ENCODE measurements around the gene CDKL4. TPM values are rescaled to one million over a fixed set of nuclear protein-coding genes. Genes with fewer than 3 reads are reported as not detected.
"Not testable (repeated sequence)": the region's sequence is repeated elsewhere in the genome, so short reads cannot be mapped to it uniquely, and the experiment has no call there.

CDKL4 gene
- polyA plus RNA-seq, 1 donor = 0.10 TPM

DNA sequence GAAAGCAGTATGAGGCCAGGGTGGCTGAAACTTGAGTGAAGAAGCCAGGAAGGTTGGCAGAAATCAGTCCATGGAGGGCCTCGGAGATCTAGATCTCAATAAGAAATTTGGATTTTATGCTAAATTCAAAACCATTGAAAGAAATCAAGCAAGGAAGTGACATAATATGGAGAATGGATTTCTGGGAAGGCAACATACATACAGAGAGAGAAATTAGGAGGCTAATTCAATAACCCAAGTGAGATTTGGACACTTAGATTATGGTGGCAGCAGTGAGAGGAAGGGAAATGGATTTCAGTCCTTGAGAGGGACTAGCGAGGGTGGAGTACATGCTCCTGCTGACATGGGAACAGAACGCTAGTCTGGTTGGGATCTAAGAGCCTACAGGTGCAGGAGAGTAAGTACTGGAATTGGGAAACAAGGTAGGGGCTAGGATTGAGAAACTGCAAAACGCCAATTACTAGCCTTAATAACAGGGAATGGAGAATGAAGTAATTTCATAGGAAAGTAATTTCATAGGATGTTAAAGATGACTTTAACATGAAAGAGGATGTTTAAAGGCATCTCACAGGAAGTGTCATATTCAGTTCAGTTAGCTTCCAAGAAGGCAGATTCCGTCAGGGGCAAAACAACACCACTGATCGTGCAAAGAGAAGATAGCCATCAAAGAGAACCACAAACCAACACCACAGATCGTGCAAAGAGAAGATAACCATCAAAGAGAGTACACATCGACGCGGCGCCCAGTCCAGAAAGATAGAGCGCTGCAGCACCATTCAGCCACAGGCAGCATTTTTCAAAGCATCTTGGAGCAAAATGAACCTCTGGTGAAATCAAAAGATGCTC lies 27.2 kb downstream of the CDKL4 start:
- 71% methylated on average over 1 of the region's 12 CpGs for WGBS (ENCODE audit: insufficient coverage, low lambda C conversion rate)
- H3K27ac ChIP-seq (ENCODE audit: low read length) = no peak overlapping the region

DNA sequence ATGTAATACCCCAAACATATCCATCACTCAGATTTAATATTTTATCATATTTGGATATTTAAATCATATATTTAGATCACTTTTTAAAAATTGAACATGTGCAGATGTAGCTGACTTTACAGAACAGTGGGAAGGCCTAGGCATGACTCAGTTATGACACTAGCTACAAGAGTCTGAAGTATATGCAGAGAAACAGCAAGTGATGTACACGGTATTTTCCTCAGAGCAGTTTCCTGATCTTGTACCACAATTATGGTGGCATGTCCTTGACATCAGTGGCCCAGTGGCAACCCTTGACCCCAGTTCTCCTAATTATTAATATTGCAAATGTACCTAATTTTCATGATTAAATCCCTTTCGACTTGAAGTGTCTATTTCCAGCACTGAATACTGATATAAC lies 28.2 kb downstream of the CDKL4 start:
- WGBS (ENCODE audit: insufficient coverage, low lambda C conversion rate) = 100% methylated on average over 1 of the region's 2 CpGs
- H3K27ac ChIP-seq (ENCODE audit: low read length) = no peak overlapping the region
- H3K36me3 ChIP-seq (ENCODE audit: control insufficient read depth, insufficient read depth, low read length) = no peaks in the 10 kb centered on the region
- DNase-seq = no peak
- no peaks in the 10 kb centered on the region for H3K27me3 ChIP-seq (ENCODE audit: control insufficient read depth, insufficient read depth, low read length)
- H3K4me1 ChIP-seq (ENCODE audit: control insufficient read depth, insufficient read depth, low read length) = no peaks in the 10 kb centered on the region
- H3K9me3 ChIP-seq (ENCODE audit: control insufficient read depth, low read depth, low read length) = no peaks in the 10 kb centered on the region
- no peak overlapping the region for H3K4me3 ChIP-seq (ENCODE audit: low read length)

More for the DNA sequence above, 27.2 kb downstream of the CDKL4 start:
- no peak for DNase-seq
- no peaks in the 10 kb centered on the region for H3K36me3 ChIP-seq (ENCODE audit: control insufficient read depth, insufficient read depth, low read length)
- H3K9me3 ChIP-seq (ENCODE audit: control insufficient read depth, low read depth, low read length) = no peaks in the 10 kb centered on the region
- no peaks in the 10 kb centered on the region for H3K4me1 ChIP-seq (ENCODE audit: control insufficient read depth, insufficient read depth, low read length)
- no peaks in the 10 kb centered on the region for H3K27me3 ChIP-seq (ENCODE audit: control insufficient read depth, insufficient read depth, low read length)
- H3K4me3 ChIP-seq (ENCODE audit: low read length) = no peak overlapping the region

GRCh38 chr2:39213015-39213414 lies 30.8 kb downstream of the CDKL4 start:
- 90% methylated on average over 1 of the region's 1 CpG for WGBS (ENCODE audit: insufficient coverage, low lambda C conversion rate)
- Histone ChIP-seq H3K27ac (ENCODE audit: low read length) (no peak overlapping the region), H3K9me3 (ENCODE audit: control insufficient read depth, low read depth, low read length) (no peaks in the 10 kb centered on the region), H3K4me3 (ENCODE audit: low read length) (no peak overlapping the region), H3K4me1 (ENCODE audit: control insufficient read depth, insufficient read depth, low read length) (no peaks in the 10 kb centered on the region), H3K36me3 (ENCODE audit: control insufficient read depth, insufficient read depth, low read length) (no peaks in the 10 kb centered on the region), H3K27me3 (ENCODE audit: control insufficient read depth, insufficient read depth, low read length) (no peaks in the 10 kb centered on the region)
- no peak for DNase-seq

GRCh38 chr2:39210846-39211245 lies 32.9 kb downstream of the CDKL4 start:
- no CpG with 5 or more reads among the region's 1 CpG for WGBS (ENCODE audit: insufficient coverage, low lambda C conversion rate)
- no peak overlapping the region for H3K27ac ChIP-seq (ENCODE audit: low read length)
- no peaks in the 10 kb centered on the region for H3K27me3 ChIP-seq (ENCODE audit: control insufficient read depth, insufficient read depth, low read length)
- H3K36me3 ChIP-seq (ENCODE audit: control insufficient read depth, insufficient read depth, low read length) = no peaks in the 10 kb centered on the region
- DNase-seq = no peak
- H3K4me1 ChIP-seq (ENCODE audit: control insufficient read depth, insufficient read depth, low read length) = no peaks in the 10 kb centered on the region
- no peaks in the 10 kb centered on the region for H3K9me3 ChIP-seq (ENCODE audit: control insufficient read depth, low read depth, low read length)
- no peak overlapping the region for H3K4me3 ChIP-seq (ENCODE audit: low read length)

DNA sequence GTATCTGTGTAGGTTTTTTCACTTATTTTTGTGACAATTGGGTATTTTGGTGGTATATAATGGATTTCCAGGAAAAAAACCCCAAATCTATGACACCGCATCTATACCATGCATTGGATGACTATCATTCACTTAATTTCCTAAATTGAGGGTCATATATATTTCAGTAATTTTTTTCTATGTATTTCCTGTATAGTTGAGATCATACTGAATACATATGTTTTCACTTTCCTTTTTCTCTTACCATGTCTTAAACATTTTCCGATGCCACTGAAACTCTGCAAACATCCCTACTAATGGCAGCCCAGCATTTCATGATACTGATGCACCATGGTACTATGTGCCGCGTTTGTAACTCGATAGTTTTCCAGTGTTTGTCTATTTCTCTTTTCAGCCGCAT lies 40.4 kb downstream of the CDKL4 start:
- Histone ChIP-seq H3K4me1 (ENCODE audit: control insufficient read depth, insufficient read depth, low read length) (no peaks in the 10 kb centered on the region), H3K27me3 (ENCODE audit: control insufficient read depth, insufficient read depth, low read length) (no peaks in the 10 kb centered on the region), H3K27ac (ENCODE audit: low read length) (no peak overlapping the region), H3K36me3 (ENCODE audit: control insufficient read depth, insufficient read depth, low read length) (no peaks in the 10 kb centered on the region), H3K9me3 (ENCODE audit: control insufficient read depth, low read depth, low read length) (no peaks in the 10 kb centered on the region), H3K4me3 (ENCODE audit: low read length) (no peak overlapping the region)
- WGBS (ENCODE audit: insufficient coverage, low lambda C conversion rate) = 83% methylated on average over 1 of the region's 6 CpGs
- DNase-seq = no peak

GRCh38 chr2:39202639-39203369 lies 41.0 kb downstream of the CDKL4 start:
- no peaks in the 10 kb centered on the region for H3K27me3 ChIP-seq (ENCODE audit: control insufficient read depth, insufficient read depth, low read length)
- WGBS (ENCODE audit: insufficient coverage, low lambda C conversion rate) = 80% methylated on average over 1 of the region's 1 CpG
- no peak overlapping the region for H3K4me3 ChIP-seq (ENCODE audit: low read length)
- H3K36me3 ChIP-seq (ENCODE audit: control insufficient read depth, insufficient read depth, low read length) = no peaks in the 10 kb centered on the region
- DNase-seq = no peak
- no peaks in the 10 kb centered on the region for H3K9me3 ChIP-seq (ENCODE audit: control insufficient read depth, low read depth, low read length)
- H3K27ac ChIP-seq (ENCODE audit: low read length) = no peak overlapping the region
- H3K4me1 ChIP-seq (ENCODE audit: control insufficient read depth, insufficient read depth, low read length) = no peaks in the 10 kb centered on the region

GRCh38 chr2:39197003-39197402 lies 46.8 kb downstream of the CDKL4 start:
- H3K27me3 ChIP-seq (ENCODE audit: control insufficient read depth, insufficient read depth, low read length); H3K4me1 ChIP-seq (ENCODE audit: control insufficient read depth, insufficient read depth, low read length); H3K36me3 ChIP-seq (ENCODE audit: control insufficient read depth, insufficient read depth, low read length); H3K4me3 ChIP-seq (ENCODE audit: low read length); DNase-seq; H3K27ac ChIP-seq (ENCODE audit: low read length); H3K9me3 ChIP-seq (ENCODE audit: control insufficient read depth, low read depth, low read length): not testable (repeated sequence)
- 100% methylated on average over 2 of the region's 2 CpGs for whole genome bisulfite sequencing (ENCODE audit: insufficient coverage, low lambda C conversion rate)

GRCh38 chr2:39194686-39195085 lies 49.1 kb downstream of the CDKL4 start:
- WGBS (ENCODE audit: insufficient coverage, low lambda C conversion rate) = 96% methylated on average over 3 of the region's 3 CpGs
- no peak overlapping the region for H3K27ac ChIP-seq (ENCODE audit: low read length)
- no peaks in the 10 kb centered on the region for H3K36me3 ChIP-seq (ENCODE audit: control insufficient read depth, insufficient read depth, low read length)
- H3K4me1 ChIP-seq (ENCODE audit: control insufficient read depth, insufficient read depth, low read length) = no peaks in the 10 kb centered on the region
- H3K9me3 ChIP-seq (ENCODE audit: control insufficient read depth, low read depth, low read length) = no peaks in the 10 kb centered on the region
- H3K4me3 ChIP-seq (ENCODE audit: low read length) = no peak overlapping the region
- H3K27me3 ChIP-seq (ENCODE audit: control insufficient read depth, insufficient read depth, low read length) = no peaks in the 10 kb centered on the region
- DNase-seq = no peak

DNA sequence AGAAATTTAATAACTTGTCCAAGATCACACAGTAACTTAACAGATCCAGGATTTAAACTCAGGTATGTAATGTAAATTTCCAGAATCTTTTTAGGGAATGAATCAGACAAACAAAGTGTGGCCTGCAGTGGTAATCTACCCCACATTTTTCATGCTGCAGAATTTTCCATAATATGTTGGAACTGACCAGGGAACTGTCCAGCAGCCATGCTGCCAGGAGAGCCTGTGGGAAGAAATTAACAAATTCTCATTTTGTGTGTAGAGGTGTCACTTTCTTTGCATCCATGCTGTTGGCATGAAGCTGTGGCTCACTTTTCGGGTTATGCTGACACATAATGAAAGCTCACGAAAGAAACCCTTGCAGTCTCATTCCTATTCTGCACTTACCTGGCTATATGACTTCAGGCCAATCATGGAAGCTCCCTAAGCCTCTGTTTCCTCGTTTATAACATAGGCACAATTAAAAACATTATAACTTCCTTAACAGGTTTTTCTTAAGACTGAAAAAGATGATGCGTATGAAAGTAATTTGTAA lies 54.7 kb downstream of the CDKL4 start:
- H3K4me1 ChIP-seq (ENCODE audit: control insufficient read depth, insufficient read depth, low read length) = no peaks in the 10 kb centered on the region
- WGBS (ENCODE audit: insufficient coverage, low lambda C conversion rate) = 93% methylated on average over 3 of the region's 4 CpGs
- no peak for DNase-seq
- no peaks in the 10 kb centered on the region for H3K36me3 ChIP-seq (ENCODE audit: control insufficient read depth, insufficient read depth, low read length)
- H3K27ac ChIP-seq (ENCODE audit: low read length) = no peak overlapping the region
- H3K4me3 ChIP-seq (ENCODE audit: low read length) = no peak overlapping the region
- H3K27me3 ChIP-seq (ENCODE audit: control insufficient read depth, insufficient read depth, low read length) = no peaks in the 10 kb centered on the region
- H3K9me3 ChIP-seq (ENCODE audit: control insufficient read depth, low read depth, low read length) = no peaks in the 10 kb centered on the region

DNA sequence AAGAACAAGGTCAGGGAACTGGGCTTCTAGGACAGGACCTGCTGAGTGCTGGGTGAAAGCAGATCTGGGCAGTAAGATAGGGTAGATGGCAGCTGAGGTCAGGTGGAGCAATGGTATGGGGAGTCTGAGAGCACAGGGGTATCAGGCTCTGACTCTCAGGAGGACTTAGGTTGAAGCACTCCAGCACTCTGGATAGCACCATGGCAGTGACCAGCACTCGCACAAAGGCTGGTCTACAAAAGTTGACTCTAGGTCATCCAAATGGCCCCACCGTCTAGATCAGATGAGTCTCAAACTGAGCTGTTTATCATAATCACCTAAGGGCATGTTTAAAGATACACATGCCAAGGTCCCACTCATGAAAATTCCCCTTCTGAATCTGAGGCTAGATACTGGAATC lies 60.1 kb downstream of the CDKL4 start:
- H3K27ac ChIP-seq (ENCODE audit: low read length) = no peak overlapping the region
- no peak overlapping the region for H3K4me3 ChIP-seq (ENCODE audit: low read length)
- H3K36me3 ChIP-seq (ENCODE audit: control insufficient read depth, insufficient read depth, low read length) = no peaks in the 10 kb centered on the region
- DNase-seq = no peak
- WGBS (ENCODE audit: insufficient coverage, low lambda C conversion rate) = no CpG with 5 or more reads among the region's 2 CpGs
- H3K4me1 ChIP-seq (ENCODE audit: control insufficient read depth, insufficient read depth, low read length) = peaks cover 4% of the 10 kb centered on the region
- no peaks in the 10 kb centered on the region for H3K27me3 ChIP-seq (ENCODE audit: control insufficient read depth, insufficient read depth, low read length)
- no peaks in the 10 kb centered on the region for H3K9me3 ChIP-seq (ENCODE audit: control insufficient read depth, low read depth, low read length)
